Measurements from ENCODE around the gene NIP7.

- TF ChIP-seq EZH2phosphoT487 (IDR thresholded peaks at IDR 0.05; ENCODE audit: unreplicated experiment) (no peak), CTCF (conservative IDR thresholded peaks at IDR 0.05; ENCODE audit: low read depth in 2 of 2) (no peak), CREB1 (CRISPR knock-in tag; IDR thresholded peaks at IDR 0.05; ENCODE audit: low read depth) (no peak), POLR2AphosphoS5 (IDR thresholded peaks at IDR 0.05; ENCODE audit: low read depth) (no peak), ETS1 (IDR thresholded peaks at IDR 0.05) (no peak), EZH2 (IDR thresholded peaks at IDR 0.05; ENCODE audit: low read depth, unreplicated experiment) (no peak), REST (IDR thresholded peaks at IDR 0.05; ENCODE audit: unreplicated experiment) (no peak)
Observed at GRCh38 chr16:69307091-69307490, 32.5 kb upstream of the NIP7 start.
